ENCODE data around the gene SCAI.

The SCAI gene

DNA sequence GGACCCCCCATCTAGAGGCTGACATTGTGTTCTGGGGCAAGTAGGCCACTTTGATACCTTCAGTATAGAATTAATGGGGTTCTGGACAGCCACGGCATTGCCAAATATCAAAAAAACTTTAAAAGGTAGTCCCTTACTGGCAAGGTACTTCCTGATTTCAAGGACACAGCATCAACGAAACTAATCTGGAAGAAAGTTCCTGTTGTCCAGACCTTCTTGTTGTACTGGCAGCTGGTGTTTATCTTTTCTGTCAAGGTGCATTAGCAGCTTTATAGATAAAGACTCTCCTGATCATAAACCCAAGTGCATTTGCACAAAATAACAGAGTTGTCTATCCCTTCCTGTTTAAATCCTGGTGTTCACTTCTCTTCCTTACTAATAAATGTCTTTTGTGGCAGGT lies 178.7 kb downstream of the SCAI start:
- TF ChIP-seq, protein P1, sequence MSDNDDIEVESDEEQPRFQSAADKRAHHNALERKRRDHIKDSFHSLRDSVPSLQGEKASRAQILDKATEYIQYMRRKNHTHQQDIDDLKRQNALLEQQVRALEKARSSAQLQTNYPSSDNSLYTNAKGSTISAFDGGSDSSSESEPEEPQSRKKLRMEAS (IDR thresholded peaks at IDR 0.05): no peak
- no peak for TF ChIP-seq TAF1 (IDR thresholded peaks at IDR 0.05; ENCODE audit: low read depth)
- no peak for TF ChIP-seq CEBPB (IDR thresholded peaks at IDR 0.05)
- TF ChIP-seq TCF12 (IDR thresholded peaks at IDR 0.05; ENCODE audit: low read depth): no peak

DNA sequence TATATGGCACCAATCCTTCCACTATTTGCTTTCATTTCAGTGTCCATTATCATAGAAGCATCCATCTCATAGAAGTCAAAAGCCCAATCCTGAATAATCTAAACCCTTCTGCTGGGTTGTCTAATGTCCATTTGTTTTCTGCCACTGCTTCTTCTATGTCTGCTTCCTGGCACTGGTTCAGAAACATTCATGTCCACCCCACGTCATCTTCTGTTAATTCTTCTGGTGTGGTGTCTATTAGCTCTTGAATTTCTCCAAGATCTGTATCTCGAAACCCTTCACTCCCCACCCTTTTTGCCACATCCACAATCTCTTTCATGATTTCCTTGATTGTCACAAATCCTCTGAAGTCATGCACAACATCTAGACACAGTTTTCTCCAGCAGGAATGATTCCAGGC lies 179.3 kb downstream of the SCAI start:
- no peak for TF ChIP-seq RAD21 (IDR thresholded peaks at IDR 0.05; ENCODE audit: low read depth)
- TF ChIP-seq, protein P1 (IDR thresholded peaks at IDR 0.05): no peak
- TF ChIP-seq TAF1 (IDR thresholded peaks at IDR 0.05; ENCODE audit: low read depth): no peak
- no peak for TF ChIP-seq CREB1 (IDR thresholded peaks at IDR 0.05; ENCODE audit: low read depth)
- TF ChIP-seq FOXM1 (IDR thresholded peaks at IDR 0.05; ENCODE audit: borderline replicate concordance, low read depth): no peak
- no peak for TF ChIP-seq ZBTB7A (IDR thresholded peaks at IDR 0.05; ENCODE audit: low read depth)
- TF ChIP-seq NFIC (IDR thresholded peaks at IDR 0.05): no peak
- no peak for TF ChIP-seq EP300 (IDR thresholded peaks at IDR 0.05; ENCODE audit: borderline replicate concordance)
- TF ChIP-seq, protein P2, sequence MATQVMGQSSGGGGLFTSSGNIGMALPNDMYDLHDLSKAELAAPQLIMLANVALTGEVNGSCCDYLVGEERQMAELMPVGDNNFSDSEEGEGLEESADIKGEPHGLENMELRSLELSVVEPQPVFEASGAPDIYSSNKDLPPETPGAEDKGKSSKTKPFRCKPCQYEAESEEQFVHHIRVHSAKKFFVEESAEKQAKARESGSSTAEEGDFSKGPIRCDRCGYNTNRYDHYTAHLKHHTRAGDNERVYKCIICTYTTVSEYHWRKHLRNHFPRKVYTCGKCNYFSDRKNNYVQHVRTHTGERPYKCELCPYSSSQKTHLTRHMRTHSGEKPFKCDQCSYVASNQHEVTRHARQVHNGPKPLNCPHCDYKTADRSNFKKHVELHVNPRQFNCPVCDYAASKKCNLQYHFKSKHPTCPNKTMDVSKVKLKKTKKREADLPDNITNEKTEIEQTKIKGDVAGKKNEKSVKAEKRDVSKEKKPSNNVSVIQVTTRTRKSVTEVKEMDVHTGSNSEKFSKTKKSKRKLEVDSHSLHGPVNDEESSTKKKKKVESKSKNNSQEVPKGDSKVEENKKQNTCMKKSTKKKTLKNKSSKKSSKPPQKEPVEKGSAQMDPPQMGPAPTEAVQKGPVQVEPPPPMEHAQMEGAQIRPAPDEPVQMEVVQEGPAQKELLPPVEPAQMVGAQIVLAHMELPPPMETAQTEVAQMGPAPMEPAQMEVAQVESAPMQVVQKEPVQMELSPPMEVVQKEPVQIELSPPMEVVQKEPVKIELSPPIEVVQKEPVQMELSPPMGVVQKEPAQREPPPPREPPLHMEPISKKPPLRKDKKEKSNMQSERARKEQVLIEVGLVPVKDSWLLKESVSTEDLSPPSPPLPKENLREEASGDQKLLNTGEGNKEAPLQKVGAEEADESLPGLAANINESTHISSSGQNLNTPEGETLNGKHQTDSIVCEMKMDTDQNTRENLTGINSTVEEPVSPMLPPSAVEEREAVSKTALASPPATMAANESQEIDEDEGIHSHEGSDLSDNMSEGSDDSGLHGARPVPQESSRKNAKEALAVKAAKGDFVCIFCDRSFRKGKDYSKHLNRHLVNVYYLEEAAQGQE (IDR thresholded peaks at IDR 0.05; ENCODE audit: low read depth): no peak
- TF ChIP-seq YY1 (IDR thresholded peaks at IDR 0.05; ENCODE audit: low read depth): no peak
- TF ChIP-seq, protein P3, sequence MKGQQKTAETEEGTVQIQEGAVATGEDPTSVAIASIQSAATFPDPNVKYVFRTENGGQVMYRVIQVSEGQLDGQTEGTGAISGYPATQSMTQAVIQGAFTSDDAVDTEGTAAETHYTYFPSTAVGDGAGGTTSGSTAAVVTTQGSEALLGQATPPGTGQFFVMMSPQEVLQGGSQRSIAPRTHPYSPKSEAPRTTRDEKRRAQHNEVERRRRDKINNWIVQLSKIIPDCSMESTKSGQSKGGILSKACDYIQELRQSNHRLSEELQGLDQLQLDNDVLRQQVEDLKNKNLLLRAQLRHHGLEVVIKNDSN (IDR thresholded peaks at IDR 0.05): no peak
- no peak for TF ChIP-seq TEAD4 (IDR thresholded peaks at IDR 0.05)
- no peak for TF ChIP-seq TCF12 (IDR thresholded peaks at IDR 0.05; ENCODE audit: low read depth)
- no peak for TF ChIP-seq EGR1 (IDR thresholded peaks at IDR 0.05)
- TF ChIP-seq CEBPB (IDR thresholded peaks at IDR 0.05): no peak

DNA sequence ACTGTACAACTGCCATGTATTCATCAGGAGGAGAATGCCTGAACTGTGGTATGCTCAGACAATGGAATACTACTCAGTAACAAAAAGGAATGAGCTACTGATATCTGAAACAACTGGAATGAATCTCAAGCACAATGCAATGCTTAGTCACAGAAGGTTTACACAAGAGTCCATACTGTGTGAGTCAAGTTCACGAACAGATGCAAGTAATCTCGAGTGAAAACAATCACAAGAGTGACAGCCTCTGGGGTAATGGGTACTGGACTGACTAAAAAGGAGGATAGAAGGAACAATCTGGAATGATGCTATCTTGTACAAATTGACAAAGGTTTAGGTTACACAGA lies 182.9 kb downstream of the SCAI start:
- TF ChIP-seq YY1 (IDR thresholded peaks at IDR 0.05; ENCODE audit: low read depth) (no peak), ZBTB7A (IDR thresholded peaks at IDR 0.05; ENCODE audit: low read depth) (no peak), FOXM1 (IDR thresholded peaks at IDR 0.05; ENCODE audit: borderline replicate concordance, low read depth) (no peak)
- TF ChIP-seq, protein P2 (IDR thresholded peaks at IDR 0.05; ENCODE audit: low read depth): no peak

DNA sequence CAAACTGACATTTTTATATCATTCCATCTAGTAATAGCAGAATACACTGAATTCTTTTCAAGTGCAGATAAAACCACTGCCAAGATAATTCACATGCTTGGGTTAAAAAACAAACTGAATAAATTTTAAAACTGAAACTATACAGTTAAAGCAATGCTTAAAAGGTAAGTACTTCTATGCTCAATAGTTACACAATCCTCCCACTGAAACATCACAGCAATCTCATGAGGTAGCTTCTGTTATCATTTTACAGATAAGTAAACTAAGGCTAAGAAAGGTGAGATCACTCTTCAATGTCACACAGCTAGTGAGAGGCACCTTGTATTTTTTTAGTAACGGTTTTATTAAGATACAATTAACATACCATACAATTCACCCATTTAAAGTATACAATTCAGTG lies 189.1 kb downstream of the SCAI start:
- TF ChIP-seq RAD21 (IDR thresholded peaks at IDR 0.05; ENCODE audit: low read depth) (no peak), CREB1 (IDR thresholded peaks at IDR 0.05; ENCODE audit: low read depth) (no peak), EGR1 (IDR thresholded peaks at IDR 0.05) (no peak), TCF12 (IDR thresholded peaks at IDR 0.05; ENCODE audit: low read depth) (no peak), CEBPB (IDR thresholded peaks at IDR 0.05) (no peak), FOXM1 (IDR thresholded peaks at IDR 0.05; ENCODE audit: borderline replicate concordance, low read depth) (no peak), EP300 (IDR thresholded peaks at IDR 0.05; ENCODE audit: borderline replicate concordance) (no peak), NFIC (IDR thresholded peaks at IDR 0.05) (no peak), ZBTB7A (IDR thresholded peaks at IDR 0.05; ENCODE audit: low read depth) (no peak), TAF1 (IDR thresholded peaks at IDR 0.05; ENCODE audit: low read depth) (no peak), TEAD4 (IDR thresholded peaks at IDR 0.05) (no peak), YY1 (IDR thresholded peaks at IDR 0.05; ENCODE audit: low read depth) (no peak)
- TF ChIP-seq, protein P1 (IDR thresholded peaks at IDR 0.05): no peak
- TF ChIP-seq, protein P3 (IDR thresholded peaks at IDR 0.05): no peak
- TF ChIP-seq, protein P2 (IDR thresholded peaks at IDR 0.05; ENCODE audit: low read depth): no peak

Measured in Ishikawa (cell line).